Keratinocyte (primary cell): Measurements from ENCODE around the gene NAA10. TPM values are rescaled to one million over a fixed set of nuclear protein-coding genes. Genes with fewer than 3 reads are reported as not detected.

Source experiments
- DNase-seq: peaks from one replicate; pipeline ENCODE4 v3.0.0-alpha.2; 2011; ENCODE audit warnings: low read depth, missing footprints, low spot score
- FAIRE-seq: peaks from 2 replicates; lab custom pipeline; 2011; peaks lifted over from hg19 to GRCh38; lab: Jason Lieb, UNC
- H2AFZ ChIP-seq: 2 replicates; pipeline ENCODE4 v1.6.0; 2012; ENCODE audit warnings: low read length, control low read depth, inconsistent platforms; ENCODE audit not compliant: control insufficient read depth
- H3K27ac ChIP-seq: 2 replicates; pipeline ENCODE4 v1.5.1; 2011; ENCODE audit warnings: low read length; ENCODE audit not compliant: control insufficient read depth, insufficient read depth
- H3K27me3 ChIP-seq: 3 replicates; pipeline ENCODE4 v1.6.0; 2011; ENCODE audit warnings: low read length; ENCODE audit not compliant: control insufficient read depth, insufficient read depth; ENCODE audit errors: extremely low read depth
- H3K36me3 ChIP-seq, 2 experiments: 2 replicates in 1 of 2; 3 replicates in 1 of 2; pipeline ENCODE4 v1.5.1; 2011; ENCODE audit warnings: low read length in 2 of 2, mild to moderate bottlenecking in 1 of 2; ENCODE audit not compliant: control insufficient read depth in 2 of 2, insufficient read depth in 2 of 2; ENCODE audit errors: extremely low read depth in 1 of 2
- H3K4me1 ChIP-seq: 3 replicates; pipeline ENCODE4 v1.5.1; 2011; ENCODE audit warnings: low read length; ENCODE audit not compliant: control insufficient read depth, insufficient read depth; ENCODE audit errors: extremely low read depth
- H3K4me2 ChIP-seq: 3 replicates; pipeline ENCODE4 v1.6.0; 2011; ENCODE audit warnings: low read depth, low read length; ENCODE audit not compliant: control insufficient read depth, insufficient read depth; ENCODE audit errors: extremely low read depth
- H3K4me3 ChIP-seq, 3 experiments: fragments of 200-600 bp in 1 of 3; sonication (generic) in 1 of 3; 2 replicates in 2 of 3; 3 replicates in 1 of 3; pipeline ENCODE4 v1.5.1; 2011 to 2016; ENCODE audit warnings: low read length in 3 of 3, mild to moderate bottlenecking in 3 of 3, control low read depth in 2 of 3, inconsistent platforms in 1 of 3, low read depth in 1 of 3, mixed read lengths in 1 of 3, mixed run types in 1 of 3, moderate library complexity in 1 of 3; ENCODE audit not compliant: control insufficient read depth in 2 of 3, insufficient read depth in 2 of 3; ENCODE audit errors: extremely low read depth in 1 of 3
- H3K79me2 ChIP-seq: 2 replicates; pipeline ENCODE4 v1.6.0; 2012; ENCODE audit warnings: low read length; ENCODE audit not compliant: control insufficient read depth, insufficient read depth
- H3K9ac ChIP-seq: 3 replicates; pipeline ENCODE4 v1.6.0; 2011; ENCODE audit warnings: low read length; ENCODE audit not compliant: control insufficient read depth, insufficient read depth; ENCODE audit errors: extremely low read depth
- H3K9me1 ChIP-seq: 3 replicates; pipeline ENCODE4 v1.6.0; 2011; ENCODE audit warnings: low read length; ENCODE audit not compliant: control insufficient read depth, insufficient read depth; ENCODE audit errors: extremely low read depth
- H3K9me3 ChIP-seq: 2 replicates; pipeline ENCODE4 v1.5.1; 2012; ENCODE audit warnings: low read depth, low read length; ENCODE audit not compliant: control insufficient read depth
- H4K20me1 ChIP-seq: 3 replicates; pipeline ENCODE4 v1.6.0; 2011; ENCODE audit warnings: low read length; ENCODE audit not compliant: control insufficient read depth, insufficient read depth; ENCODE audit errors: extremely low read depth
- EZH2 ChIP-seq: IDR thresholded peaks from one replicate; pipeline ENCODE4 v1.6.1; 2012; ENCODE audit warnings: inconsistent platforms, mild to moderate bottlenecking, low read length, moderate library complexity
- dilution Hi-C: fragments of 300-500 bp; cut with MboI; formaldehyde crosslinking; loops from one replicate; pipeline ENCODE4 v1.7.0; 2020; ENCODE audit warnings: low sequenced_read_pairs; ENCODE audit not compliant: extremely low pct_ligation_motif_present
- polyA plus RNA-seq, 5 experiments: library from polyadenylated mRNA; depleted of rRNA in 3 of 5; stranded (reverse) in 3 of 5; stranded (forward) in 1 of 5; unstranded in 1 of 5; fragments of >200 nt; gene quantifications; 1 replicate in 1 of 5; 2 replicates in 3 of 5; 3 replicates in 1 of 5; pipeline versions ENCODE4 v1.2.1 to v1.2.3, GENCODE V29; 2011 to 2012; ENCODE audit warnings: missing spikeins in 2 of 5, low read depth in 1 of 5, low replicate concordance in 1 of 5
- TF ChIP-seq, protein P1 (sequence below), 3 experiments: IDR thresholded peaks in 1 of 3; conservative IDR thresholded peaks in 1 of 3; optimal IDR thresholded peaks in 1 of 3; 2 replicates in 2 of 3; 3 replicates in 1 of 3; pipeline versions ENCODE3 to v1.5.1; 2011; ENCODE audit warnings: low read length in 3 of 3, mild to moderate bottlenecking in 3 of 3, moderate library complexity in 2 of 3, control low read depth in 1 of 3, inconsistent platforms in 1 of 3; ENCODE audit not compliant: insufficient read depth in 2 of 3; ENCODE audit errors: extremely low read depth in 1 of 3

NAA10 gene
- polyA plus RNA-seq, 1 donor (not counting 4 experiments of a cell fraction or from before 2014, with no cell fraction given), result 103 TPM

- dilution Hi-C loops, result no loop called here
- H3K9me3 ChIP-seq, result no peaks in the 10 kb centered on the region
- H4K20me1 ChIP-seq, result no peaks in the 10 kb centered on the region
- H3K9me1 ChIP-seq, result no peaks in the 10 kb centered on the region
- H3K36me3 ChIP-seq, result peaks cover 36 to 47% of the 10 kb centered on the region in 2 experiments
- no peak for FAIRE-seq
- DNase-seq, result no peak
- no peak overlapping the region for H3K4me2 ChIP-seq
- TF ChIP-seq EZH2, result no peak
- TF ChIP-seq, protein P1, sequence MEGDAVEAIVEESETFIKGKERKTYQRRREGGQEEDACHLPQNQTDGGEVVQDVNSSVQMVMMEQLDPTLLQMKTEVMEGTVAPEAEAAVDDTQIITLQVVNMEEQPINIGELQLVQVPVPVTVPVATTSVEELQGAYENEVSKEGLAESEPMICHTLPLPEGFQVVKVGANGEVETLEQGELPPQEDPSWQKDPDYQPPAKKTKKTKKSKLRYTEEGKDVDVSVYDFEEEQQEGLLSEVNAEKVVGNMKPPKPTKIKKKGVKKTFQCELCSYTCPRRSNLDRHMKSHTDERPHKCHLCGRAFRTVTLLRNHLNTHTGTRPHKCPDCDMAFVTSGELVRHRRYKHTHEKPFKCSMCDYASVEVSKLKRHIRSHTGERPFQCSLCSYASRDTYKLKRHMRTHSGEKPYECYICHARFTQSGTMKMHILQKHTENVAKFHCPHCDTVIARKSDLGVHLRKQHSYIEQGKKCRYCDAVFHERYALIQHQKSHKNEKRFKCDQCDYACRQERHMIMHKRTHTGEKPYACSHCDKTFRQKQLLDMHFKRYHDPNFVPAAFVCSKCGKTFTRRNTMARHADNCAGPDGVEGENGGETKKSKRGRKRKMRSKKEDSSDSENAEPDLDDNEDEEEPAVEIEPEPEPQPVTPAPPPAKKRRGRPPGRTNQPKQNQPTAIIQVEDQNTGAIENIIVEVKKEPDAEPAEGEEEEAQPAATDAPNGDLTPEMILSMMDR (optimal IDR thresholded peaks at IDR 0.05 in 1 of 3, IDR thresholded peaks at IDR 0.05 in 1 of 3, conservative IDR thresholded peaks at IDR 0.05 in 1 of 3; ENCODE audit: extremely low read depth in 1 of 3, insufficient read depth in 2 of 3, low read length in 3 of 3), result no peak
- no peaks in the 10 kb centered on the region for H3K4me1 ChIP-seq
- H3K4me3 ChIP-seq, result no peak overlapping the region
- H3K27ac ChIP-seq, result no peak overlapping the region
- no peaks in the 10 kb centered on the region for H3K27me3 ChIP-seq
- no peaks in the 10 kb centered on the region for H3K79me2 ChIP-seq
- no peak overlapping the region for H3K9ac ChIP-seq
- H2AFZ ChIP-seq, result no peak overlapping the region
These were observed 19.2 kb upstream of the NAA10 start for GRCh38 chrX:153953892-153954557.

- dilution Hi-C loops, result no loop called here
- Histone ChIP-seq H2AFZ (no peak overlapping the region), H3K27ac (no peak overlapping the region), H3K4me3 (no peak overlapping the region), H3K4me1 (no peaks in the 10 kb centered on the region), H4K20me1 (no peaks in the 10 kb centered on the region), H3K9me3 (no peaks in the 10 kb centered on the region), H3K9ac (no peak overlapping the region), H3K36me3 (peaks cover 34 to 47% of the 10 kb centered on the region in 2 experiments), H3K4me2 (no peak overlapping the region), H3K27me3 (no peaks in the 10 kb centered on the region), H3K79me2 (no peaks in the 10 kb centered on the region), H3K9me1 (no peaks in the 10 kb centered on the region)
- FAIRE-seq (no peak), DNase-seq (no peak)
- TF ChIP-seq, protein P1 (optimal IDR thresholded peaks at IDR 0.05 in 1 of 3, IDR thresholded peaks at IDR 0.05 in 1 of 3, conservative IDR thresholded peaks at IDR 0.05 in 1 of 3; ENCODE audit: extremely low read depth in 1 of 3, insufficient read depth in 2 of 3, low read length in 3 of 3), result peak in 2 of 3 experiments; percentile 84 to 96
- TF ChIP-seq EZH2, result no peak
These were observed 18.5 kb upstream of the NAA10 start for GRCh38 chrX:153953342-153953830.
